Astrocyte (in vitro differentiated cells and primary cell): Measurements from ENCODE around the gene MRNIP. TPM values are rescaled to one million over a fixed set of nuclear protein-coding genes. Genes with fewer than 3 reads are reported as not detected.

Experiments used
- DNase-seq: peaks from one replicate; pipeline ENCODE4 v3.0.0-alpha.2; 2010; ENCODE audit warnings: low read depth
- FAIRE-seq: peaks from 2 replicates; lab custom pipeline; 2011; peaks lifted over from hg19 to GRCh38; lab: Jason Lieb, UNC
- H2AFZ ChIP-seq: 2 replicates; pipeline ENCODE4 v1.6.0; 2012; ENCODE audit warnings: low read depth, low read length, inconsistent platforms
- H3K27ac ChIP-seq: 2 replicates; pipeline ENCODE4 v1.5.1; 2011; ENCODE audit warnings: low read depth, low read length, inconsistent platforms
- H3K27me3 ChIP-seq: 2 replicates; pipeline ENCODE4 v1.6.0; 2011; ENCODE audit warnings: low read length, inconsistent platforms; ENCODE audit not compliant: insufficient read depth
- H3K36me3 ChIP-seq: 2 replicates; pipeline ENCODE4 v1.5.1; 2011; ENCODE audit warnings: low read length, inconsistent platforms; ENCODE audit not compliant: insufficient read depth
- H3K4me1 ChIP-seq: 2 replicates; pipeline ENCODE4 v1.5.1; 2011; ENCODE audit warnings: low read length, inconsistent platforms; ENCODE audit not compliant: insufficient read depth
- H3K4me2 ChIP-seq: 2 replicates; pipeline ENCODE4 v1.6.0; 2012; ENCODE audit warnings: low read length, inconsistent platforms
- H3K4me3 ChIP-seq: 2 replicates; pipeline ENCODE4 v1.5.1; 2011; ENCODE audit warnings: low read depth, mild to moderate bottlenecking, low read length, inconsistent platforms; ENCODE audit not compliant: insufficient read depth
- H3K79me2 ChIP-seq: 2 replicates; pipeline ENCODE4 v1.6.0; 2012; ENCODE audit warnings: mild to moderate bottlenecking, low read length, inconsistent platforms; ENCODE audit not compliant: insufficient read depth
- H3K9ac ChIP-seq: 2 replicates; pipeline ENCODE4 v1.6.0; 2012; ENCODE audit warnings: mild to moderate bottlenecking, low read length, inconsistent platforms
- H3K9me3 ChIP-seq: 2 replicates; pipeline ENCODE4 v1.5.1; 2012; ENCODE audit warnings: low read depth, mild to moderate bottlenecking, low read length, inconsistent platforms; ENCODE audit not compliant: insufficient read depth
- H4K20me1 ChIP-seq: 2 replicates; pipeline ENCODE4 v1.6.0; 2012; ENCODE audit warnings: low read length, inconsistent platforms; ENCODE audit not compliant: insufficient read depth
- H3K27ac Mint-ChIP-seq: one replicate; pipeline ENCODE4 v1.8.0; 2021; ENCODE audit warnings: mild to moderate bottlenecking, mixed read lengths; ENCODE audit not compliant: unreplicated experiment
- H3K27me3 Mint-ChIP-seq: one replicate; pipeline ENCODE4 v1.8.0; 2021; ENCODE audit warnings: low read depth, mixed read lengths; ENCODE audit not compliant: unreplicated experiment
- H3K36me3 Mint-ChIP-seq: one replicate; pipeline ENCODE4 v1.8.0; 2021; ENCODE audit warnings: low read depth, mixed read lengths; ENCODE audit not compliant: unreplicated experiment
- H3K4me1 Mint-ChIP-seq: one replicate; pipeline ENCODE4 v1.8.0; 2021; ENCODE audit warnings: low read depth, mixed read lengths; ENCODE audit not compliant: unreplicated experiment
- H3K4me3 Mint-ChIP-seq: one replicate; pipeline ENCODE4 v1.8.0; 2021; ENCODE audit warnings: mild to moderate bottlenecking, moderate library complexity, mixed read lengths; ENCODE audit not compliant: unreplicated experiment
- H3K9me3 Mint-ChIP-seq: one replicate; pipeline ENCODE4 v1.8.0; 2021; ENCODE audit warnings: mild to moderate bottlenecking, mixed read lengths; ENCODE audit not compliant: unreplicated experiment
- CTCF ChIP-seq: IDR thresholded peaks from 2 replicates; pipeline ENCODE4 v1.5.1; 2011; ENCODE audit warnings: low read depth, mild to moderate bottlenecking, inconsistent platforms, low read length, moderate library complexity; ENCODE audit not compliant: insufficient read depth
- EZH2 ChIP-seq: IDR thresholded peaks from 2 replicates; pipeline ENCODE4 v1.6.1; 2012; ENCODE audit warnings: mild to moderate bottlenecking, low read length, inconsistent platforms; ENCODE audit not compliant: insufficient read depth
- total RNA-seq: library from RNA; stranded (reverse); gene quantifications from 2 replicates; pipeline ENCODE4 v1.2.1, GENCODE V29; 2021

MRNIP gene
- total RNA-seq, 1 donor from 2014 or later = 20.7 TPM

- no peaks in the 10 kb centered on the region for H3K9me3 Mint-ChIP-seq
- TF ChIP-seq CTCF = no peak
- TF ChIP-seq EZH2 = no peak
- no peak overlapping the region for H3K27ac Mint-ChIP-seq
- Histone ChIP-seq H3K27me3 (no peaks in the 10 kb centered on the region), H3K9ac (no peak overlapping the region), H3K36me3 (peaks cover 13% of the 10 kb centered on the region), H3K27ac (no peak overlapping the region), H3K79me2 (peaks cover 23% of the 10 kb centered on the region), H2AFZ (no peak overlapping the region), H3K4me2 (no peak overlapping the region), H3K4me3 (no peak overlapping the region), H4K20me1 (peaks cover 3% of the 10 kb centered on the region), H3K4me1 (no peaks in the 10 kb centered on the region), H3K9me3 (no peaks in the 10 kb centered on the region)
- DNase-seq (no peak), FAIRE-seq (no peak)
- no peaks in the 10 kb centered on the region for H3K27me3 Mint-ChIP-seq
- H3K36me3 Mint-ChIP-seq = peaks cover 11% of the 10 kb centered on the region
- H3K4me1 Mint-ChIP-seq = no peaks in the 10 kb centered on the region
- no peak overlapping the region for H3K4me3 Mint-ChIP-seq
Observed at GRCh38 chr5:179854356-179854755, 4.3 kb downstream of the MRNIP start.

- H3K79me2 ChIP-seq = peaks cover 18% of the 10 kb centered on the region
- no peak overlapping the region for H3K4me3 ChIP-seq
- H2AFZ ChIP-seq = no peak overlapping the region
- no peaks in the 10 kb centered on the region for H3K27me3 ChIP-seq
- no peak overlapping the region for H3K27ac ChIP-seq
- H3K9ac ChIP-seq = no peak overlapping the region
- DNase-seq (no peak), FAIRE-seq (no peak)
- no peak for TF ChIP-seq EZH2
- TF ChIP-seq CTCF = no peak
- Mint-ChIP-seq H3K4me3 (no peak overlapping the region), H3K9me3 (no peaks in the 10 kb centered on the region), H3K27ac (no peak overlapping the region), H3K27me3 (no peaks in the 10 kb centered on the region), H3K36me3 (peaks cover 11% of the 10 kb centered on the region), H3K4me1 (no peaks in the 10 kb centered on the region)
- H3K4me1 ChIP-seq = no peaks in the 10 kb centered on the region
- H3K36me3 ChIP-seq = peaks cover 13% of the 10 kb centered on the region
- peaks cover 3% of the 10 kb centered on the region for H4K20me1 ChIP-seq
- H3K9me3 ChIP-seq = no peaks in the 10 kb centered on the region
- no peak overlapping the region for H3K4me2 ChIP-seq
Observed at GRCh38 chr5:179852993-179853547, 5.5 kb downstream of the MRNIP start.

GRCh38 chr5:179841621-179842020 lies 17.0 kb downstream of the MRNIP start:
- DNase-seq = no peak
- H3K4me2 ChIP-seq = no peak overlapping the region
- H2AFZ ChIP-seq = no peak overlapping the region
- H3K4me1 ChIP-seq = no peaks in the 10 kb centered on the region
- no peak overlapping the region for H3K4me3 ChIP-seq
- no peak overlapping the region for H3K27ac ChIP-seq
- H3K27me3 ChIP-seq = no peaks in the 10 kb centered on the region
- FAIRE-seq = no peak
- no peaks in the 10 kb centered on the region for H3K79me2 ChIP-seq
- no peak overlapping the region for H3K27ac Mint-ChIP-seq
- no peak overlapping the region for H3K9ac ChIP-seq
- peaks cover 10% of the 10 kb centered on the region for H3K9me3 Mint-ChIP-seq
- H3K27me3 Mint-ChIP-seq = no peaks in the 10 kb centered on the region
- peaks cover 4% of the 10 kb centered on the region for H3K4me1 Mint-ChIP-seq
- H3K4me3 Mint-ChIP-seq = no peak overlapping the region
- TF ChIP-seq EZH2 (no peak), CTCF (no peak)
- peaks cover 3% of the 10 kb centered on the region for H3K9me3 ChIP-seq
- H3K36me3 ChIP-seq = peaks cover 14% of the 10 kb centered on the region
- peaks cover 16% of the 10 kb centered on the region for H4K20me1 ChIP-seq
- peaks cover 51% of the 10 kb centered on the region for H3K36me3 Mint-ChIP-seq
